Measurements from ENCODE around the gene AQP3.

- TF ChIP-seq CTCF (IDR thresholded peaks at IDR 0.05; ENCODE audit: poor library complexity) (no peak), EZH2phosphoT487 (IDR thresholded peaks at IDR 0.05; ENCODE audit: low read depth, severe bottlenecking, unreplicated experiment) (no peak), EZH2 (IDR thresholded peaks at IDR 0.05; ENCODE audit: borderline replicate concordance) (no peak)
These were observed 11.1 kb upstream of the AQP3 start for GRCh38 chr9:33458444-33458843.
